ENCODE data around the gene IL17RC. TPM values are rescaled to one million over a fixed set of nuclear protein-coding genes. Genes with fewer than 3 reads are reported as not detected.

IL17RC gene
- total and polyA plus RNA-seq, 2 of the 4 experiments (the other 2 are of a cell fraction) = 20.8 to 28.3 TPM

DNA sequence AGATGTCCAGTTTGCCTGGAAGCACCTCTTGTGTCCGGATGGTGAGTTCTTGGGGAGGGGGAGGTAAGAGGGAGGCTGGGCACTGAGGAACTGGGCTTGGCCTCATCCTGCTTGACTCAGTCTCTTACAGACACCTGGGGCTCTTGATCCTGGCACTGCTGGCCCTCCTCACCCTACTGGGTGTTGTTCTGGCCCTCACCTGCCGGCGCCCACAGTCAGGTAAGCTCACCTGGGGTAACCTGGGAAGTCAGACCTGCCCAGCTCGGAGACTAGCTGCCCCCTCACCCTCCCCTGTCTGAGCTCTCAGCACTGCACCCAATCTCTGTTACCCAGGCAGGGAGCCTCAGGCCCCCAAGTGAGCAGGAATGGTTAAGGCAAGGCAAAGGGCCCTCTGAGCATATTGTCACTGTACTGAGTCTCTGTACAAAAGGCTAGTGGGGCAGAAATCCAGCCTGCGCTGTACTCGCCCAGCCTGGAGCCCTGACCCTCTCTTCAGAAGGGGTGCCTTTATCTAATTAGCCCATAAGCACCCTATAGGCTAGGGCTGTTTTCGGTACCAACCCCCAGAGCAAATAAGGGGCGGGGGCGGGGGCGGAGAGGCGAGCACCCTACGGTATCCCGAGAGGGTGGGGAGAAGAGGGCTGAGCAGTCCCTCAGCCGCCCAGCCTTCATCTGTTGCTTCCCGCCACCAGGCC, 2.2 kb upstream of the IL17RC start:
- H3K9me1 ChIP-seq (ENCODE audit: insufficient read depth, low read length) = peaks cover 11% of the 10 kb centered on the region
- in situ Hi-C loops (cut with MboI; ENCODE audit: low sequenced_read_pairs) (no loop called here), intact Hi-C loops (cut with micrococcal nuclease) (loop anchor here (2.0 to 5.0 kb wide), 2 partner anchors 66 to 197 kb away; no protein-coding TSS in a partner anchor), dilution Hi-C loops (cut with HindIII; ENCODE audit: low sequenced_read_pairs, unreplicated experiment) (no loop called here)
- BruUV-seq (replicated peaks) = no TSS peak
- no peak overlapping the region for H3K14ac ChIP-seq (replicated peaks; ENCODE audit: low read depth, low read length)
- no peak overlapping the region for H3K56ac ChIP-seq (ENCODE audit: extremely low read depth, insufficient read depth, low read length)
- H3K4ac ChIP-seq (ENCODE audit: low read depth, low read length) = peak overlapping the region; percentile 45
- peak overlapping the region; percentile 63; the same call in 1 of the 2 replicates for H3K23ac ChIP-seq (ENCODE audit: low read depth, low read length)
- no peak overlapping the region; the same call in 1 of the 2 replicates for H3K27ac ChIP-seq (ENCODE audit: insufficient read depth, low read length)
- no peaks in the 10 kb centered on the region for H4K20me1 ChIP-seq (ENCODE audit: insufficient read depth, low read length)
- peak overlapping the region; percentile 99 for H2AFZ ChIP-seq (replicated peaks; ENCODE audit: low read length, poor library complexity)
- H3K27me3 ChIP-seq (ENCODE audit: control insufficient read depth, insufficient read depth, low read length) = no peaks in the 10 kb centered on the region
- no peaks in the 10 kb centered on the region for H3K36me3 ChIP-seq (ENCODE audit: control insufficient read depth, insufficient read depth, low read length)
- ATAC-seq (ENCODE audit: low read depth) (no peak), DNase-seq (no peak)
- H2BK120ac ChIP-seq (ENCODE audit: low read depth, low read length) = no peak overlapping the region
- no peak overlapping the region; the same call in 1 of the 2 replicates for H3K9ac ChIP-seq (ENCODE audit: low read depth, low read length)
- no peak overlapping the region for H2BK20ac ChIP-seq (ENCODE audit: low read depth, low read length)
- peak overlapping the region; percentile 79 for H2AK9ac ChIP-seq (replicated peaks; ENCODE audit: low read depth, low read length, poor library complexity)
- peak overlapping the region; percentile 73 to 98; a peak in 2 of 4 replicates for H4K8ac ChIP-seq (ENCODE audit: low read depth in 2 of 2, low read length in 2 of 2)
- no peak overlapping the region for H2BK15ac ChIP-seq (ENCODE audit: low read depth, low read length)
- WGBS, 2 experiments (ENCODE audit: extremely low coverage in 2 of 2, insufficient read length in 1 of 2) = 56% methylated on average over 3 of the region's 15 CpGs; no CpG with 5 or more reads in 1 of the 2 experiments
- no peak overlapping the region for H2BK5ac ChIP-seq (ENCODE audit: low read depth, low read length, poor library complexity, severe bottlenecking)
- ChIA-PET POLR2A (ENCODE audit: unreplicated experiment) (interaction anchor here (0.6 kb wide), 1 partner anchor 24 kb away, joined by 4 read pairs; the partner anchor contains the start of gene JAGN1), CTCF (interaction anchor here (0.6 kb wide), 1 partner anchor 12 kb away, joined by 3 read pairs; the partner anchor contains the start of gene IL17RE)
- no peak overlapping the region for H3K4me2 ChIP-seq (ENCODE audit: low read depth, low read length)
- H2AK5ac ChIP-seq (ENCODE audit: low read depth, low read length) = peak overlapping the region; percentile 20
- H4K91ac ChIP-seq (ENCODE audit: insufficient read depth, low read depth, low read length) = peak overlapping the region; percentile 24
- peaks cover 32% of the 10 kb centered on the region for H3K4me1 ChIP-seq (ENCODE audit: control insufficient read depth, insufficient read depth, low read length)
- H3K9me3 ChIP-seq (ENCODE audit: control insufficient read depth, insufficient read depth, low read length) = no peaks in the 10 kb centered on the region
- H3K18ac ChIP-seq (ENCODE audit: low read depth, low read length) = no peak overlapping the region
- H3K79me1 ChIP-seq (ENCODE audit: low read depth in 1 of 2, low read length in 2 of 2) = peaks cover 7 to 35% of the 10 kb centered on the region in 2 experiments; a peak in 3 of 4 replicates
- no peak overlapping the region for H3K4me3 ChIP-seq (ENCODE audit: insufficient read depth, low read depth, low read length)
- no peak overlapping the region for H4K5ac ChIP-seq (ENCODE audit: low read depth, low read length)
- TF ChIP-seq SMC3 (IDR thresholded peaks at IDR 0.05; ENCODE audit: low read depth, low read length) (no peak), BHLHE40 (IDR thresholded peaks at IDR 0.05; ENCODE audit: low read depth, low read length) (no peak), RAD21 (IDR thresholded peaks at IDR 0.05; ENCODE audit: low read length) (no peak), NFE2L2 (IDR thresholded peaks at IDR 0.05; ENCODE audit: low read depth, low read length) (no peak), MAZ (IDR thresholded peaks at IDR 0.05; ENCODE audit: borderline replicate concordance, low read depth, low read length) (no peak), RCOR1 (IDR thresholded peaks at IDR 0.05; ENCODE audit: insufficient replicate concordance, low read length) (no peak), MAFK (IDR thresholded peaks at IDR 0.05; ENCODE audit: low read depth, low read length) (no peak), CEBPB (IDR thresholded peaks at IDR 0.05; ENCODE audit: low read depth, low read length) (no peak), CHD1 (IDR thresholded peaks at IDR 0.05; ENCODE audit: low read depth, low read length) (no peak), MXI1 (IDR thresholded peaks at IDR 0.05; ENCODE audit: borderline replicate concordance, low read depth, low read length) (no peak), RFX5 (IDR thresholded peaks at IDR 0.05; ENCODE audit: low read depth, low read length) (no peak)
- TF ChIP-seq, protein P1, sequence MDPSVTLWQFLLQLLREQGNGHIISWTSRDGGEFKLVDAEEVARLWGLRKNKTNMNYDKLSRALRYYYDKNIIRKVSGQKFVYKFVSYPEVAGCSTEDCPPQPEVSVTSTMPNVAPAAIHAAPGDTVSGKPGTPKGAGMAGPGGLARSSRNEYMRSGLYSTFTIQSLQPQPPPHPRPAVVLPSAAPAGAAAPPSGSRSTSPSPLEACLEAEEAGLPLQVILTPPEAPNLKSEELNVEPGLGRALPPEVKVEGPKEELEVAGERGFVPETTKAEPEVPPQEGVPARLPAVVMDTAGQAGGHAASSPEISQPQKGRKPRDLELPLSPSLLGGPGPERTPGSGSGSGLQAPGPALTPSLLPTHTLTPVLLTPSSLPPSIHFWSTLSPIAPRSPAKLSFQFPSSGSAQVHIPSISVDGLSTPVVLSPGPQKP (IDR thresholded peaks at IDR 0.05; ENCODE audit: borderline replicate concordance, low read depth, low read length) = no peak
- TF ChIP-seq, protein P2, sequence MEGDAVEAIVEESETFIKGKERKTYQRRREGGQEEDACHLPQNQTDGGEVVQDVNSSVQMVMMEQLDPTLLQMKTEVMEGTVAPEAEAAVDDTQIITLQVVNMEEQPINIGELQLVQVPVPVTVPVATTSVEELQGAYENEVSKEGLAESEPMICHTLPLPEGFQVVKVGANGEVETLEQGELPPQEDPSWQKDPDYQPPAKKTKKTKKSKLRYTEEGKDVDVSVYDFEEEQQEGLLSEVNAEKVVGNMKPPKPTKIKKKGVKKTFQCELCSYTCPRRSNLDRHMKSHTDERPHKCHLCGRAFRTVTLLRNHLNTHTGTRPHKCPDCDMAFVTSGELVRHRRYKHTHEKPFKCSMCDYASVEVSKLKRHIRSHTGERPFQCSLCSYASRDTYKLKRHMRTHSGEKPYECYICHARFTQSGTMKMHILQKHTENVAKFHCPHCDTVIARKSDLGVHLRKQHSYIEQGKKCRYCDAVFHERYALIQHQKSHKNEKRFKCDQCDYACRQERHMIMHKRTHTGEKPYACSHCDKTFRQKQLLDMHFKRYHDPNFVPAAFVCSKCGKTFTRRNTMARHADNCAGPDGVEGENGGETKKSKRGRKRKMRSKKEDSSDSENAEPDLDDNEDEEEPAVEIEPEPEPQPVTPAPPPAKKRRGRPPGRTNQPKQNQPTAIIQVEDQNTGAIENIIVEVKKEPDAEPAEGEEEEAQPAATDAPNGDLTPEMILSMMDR (conservative IDR thresholded peaks at IDR 0.05; ENCODE audit: low read depth, low read length) = no peak
- TF ChIP-seq, protein P3, sequence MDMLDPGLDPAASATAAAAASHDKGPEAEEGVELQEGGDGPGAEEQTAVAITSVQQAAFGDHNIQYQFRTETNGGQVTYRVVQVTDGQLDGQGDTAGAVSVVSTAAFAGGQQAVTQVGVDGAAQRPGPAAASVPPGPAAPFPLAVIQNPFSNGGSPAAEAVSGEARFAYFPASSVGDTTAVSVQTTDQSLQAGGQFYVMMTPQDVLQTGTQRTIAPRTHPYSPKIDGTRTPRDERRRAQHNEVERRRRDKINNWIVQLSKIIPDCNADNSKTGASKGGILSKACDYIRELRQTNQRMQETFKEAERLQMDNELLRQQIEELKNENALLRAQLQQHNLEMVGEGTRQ (IDR thresholded peaks at IDR 0.05; ENCODE audit: low read depth, low read length) = no peak
